ENCODE data around the gene LAX1.

DNA sequence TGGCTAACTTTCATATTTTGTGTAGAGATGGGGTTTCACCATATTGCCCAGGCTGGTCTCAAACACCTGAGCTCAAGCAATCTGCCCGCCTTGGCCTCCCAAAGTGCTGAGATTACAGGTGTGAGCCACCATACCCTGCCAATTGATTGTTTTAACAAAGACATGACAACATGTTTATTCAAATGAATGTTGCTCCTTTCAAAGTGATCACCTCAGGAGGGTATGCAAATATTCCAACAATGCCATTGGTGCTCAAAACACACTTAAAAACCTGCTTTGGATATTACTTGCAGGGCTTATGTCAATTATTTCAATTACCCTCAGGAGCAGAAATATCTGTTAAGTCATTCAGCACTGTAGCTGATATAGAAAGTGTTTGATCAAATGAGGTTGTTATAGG, 7.9 kb downstream of the LAX1 start:
- TF ChIP-seq, protein P1, sequence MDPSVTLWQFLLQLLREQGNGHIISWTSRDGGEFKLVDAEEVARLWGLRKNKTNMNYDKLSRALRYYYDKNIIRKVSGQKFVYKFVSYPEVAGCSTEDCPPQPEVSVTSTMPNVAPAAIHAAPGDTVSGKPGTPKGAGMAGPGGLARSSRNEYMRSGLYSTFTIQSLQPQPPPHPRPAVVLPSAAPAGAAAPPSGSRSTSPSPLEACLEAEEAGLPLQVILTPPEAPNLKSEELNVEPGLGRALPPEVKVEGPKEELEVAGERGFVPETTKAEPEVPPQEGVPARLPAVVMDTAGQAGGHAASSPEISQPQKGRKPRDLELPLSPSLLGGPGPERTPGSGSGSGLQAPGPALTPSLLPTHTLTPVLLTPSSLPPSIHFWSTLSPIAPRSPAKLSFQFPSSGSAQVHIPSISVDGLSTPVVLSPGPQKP (IDR thresholded peaks at IDR 0.05; ENCODE audit: borderline replicate concordance, low read depth, low read length) = no peak
- TF ChIP-seq, protein P2, sequence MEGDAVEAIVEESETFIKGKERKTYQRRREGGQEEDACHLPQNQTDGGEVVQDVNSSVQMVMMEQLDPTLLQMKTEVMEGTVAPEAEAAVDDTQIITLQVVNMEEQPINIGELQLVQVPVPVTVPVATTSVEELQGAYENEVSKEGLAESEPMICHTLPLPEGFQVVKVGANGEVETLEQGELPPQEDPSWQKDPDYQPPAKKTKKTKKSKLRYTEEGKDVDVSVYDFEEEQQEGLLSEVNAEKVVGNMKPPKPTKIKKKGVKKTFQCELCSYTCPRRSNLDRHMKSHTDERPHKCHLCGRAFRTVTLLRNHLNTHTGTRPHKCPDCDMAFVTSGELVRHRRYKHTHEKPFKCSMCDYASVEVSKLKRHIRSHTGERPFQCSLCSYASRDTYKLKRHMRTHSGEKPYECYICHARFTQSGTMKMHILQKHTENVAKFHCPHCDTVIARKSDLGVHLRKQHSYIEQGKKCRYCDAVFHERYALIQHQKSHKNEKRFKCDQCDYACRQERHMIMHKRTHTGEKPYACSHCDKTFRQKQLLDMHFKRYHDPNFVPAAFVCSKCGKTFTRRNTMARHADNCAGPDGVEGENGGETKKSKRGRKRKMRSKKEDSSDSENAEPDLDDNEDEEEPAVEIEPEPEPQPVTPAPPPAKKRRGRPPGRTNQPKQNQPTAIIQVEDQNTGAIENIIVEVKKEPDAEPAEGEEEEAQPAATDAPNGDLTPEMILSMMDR (conservative IDR thresholded peaks at IDR 0.05; ENCODE audit: low read depth, low read length) = no peak
- TF ChIP-seq MXI1 (IDR thresholded peaks at IDR 0.05; ENCODE audit: borderline replicate concordance, low read depth, low read length) (no peak), POLR2A (IDR thresholded peaks at IDR 0.05; ENCODE audit: low read depth, low read length) (no peak), RCOR1 (IDR thresholded peaks at IDR 0.05; ENCODE audit: insufficient replicate concordance, low read length) (no peak), RFX5 (IDR thresholded peaks at IDR 0.05; ENCODE audit: low read depth, low read length) (no peak), RAD21 (IDR thresholded peaks at IDR 0.05; ENCODE audit: low read length) (no peak), NFE2L2 (IDR thresholded peaks at IDR 0.05; ENCODE audit: low read depth, low read length) (no peak), CHD1 (IDR thresholded peaks at IDR 0.05; ENCODE audit: low read depth, low read length) (no peak)
